ENCODE results near the gene MFAP4.

Gene MFAP4, protein sequence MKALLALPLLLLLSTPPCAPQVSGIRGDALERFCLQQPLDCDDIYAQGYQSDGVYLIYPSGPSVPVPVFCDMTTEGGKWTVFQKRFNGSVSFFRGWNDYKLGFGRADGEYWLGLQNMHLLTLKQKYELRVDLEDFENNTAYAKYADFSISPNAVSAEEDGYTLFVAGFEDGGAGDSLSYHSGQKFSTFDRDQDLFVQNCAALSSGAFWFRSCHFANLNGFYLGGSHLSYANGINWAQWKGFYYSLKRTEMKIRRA

DNA sequence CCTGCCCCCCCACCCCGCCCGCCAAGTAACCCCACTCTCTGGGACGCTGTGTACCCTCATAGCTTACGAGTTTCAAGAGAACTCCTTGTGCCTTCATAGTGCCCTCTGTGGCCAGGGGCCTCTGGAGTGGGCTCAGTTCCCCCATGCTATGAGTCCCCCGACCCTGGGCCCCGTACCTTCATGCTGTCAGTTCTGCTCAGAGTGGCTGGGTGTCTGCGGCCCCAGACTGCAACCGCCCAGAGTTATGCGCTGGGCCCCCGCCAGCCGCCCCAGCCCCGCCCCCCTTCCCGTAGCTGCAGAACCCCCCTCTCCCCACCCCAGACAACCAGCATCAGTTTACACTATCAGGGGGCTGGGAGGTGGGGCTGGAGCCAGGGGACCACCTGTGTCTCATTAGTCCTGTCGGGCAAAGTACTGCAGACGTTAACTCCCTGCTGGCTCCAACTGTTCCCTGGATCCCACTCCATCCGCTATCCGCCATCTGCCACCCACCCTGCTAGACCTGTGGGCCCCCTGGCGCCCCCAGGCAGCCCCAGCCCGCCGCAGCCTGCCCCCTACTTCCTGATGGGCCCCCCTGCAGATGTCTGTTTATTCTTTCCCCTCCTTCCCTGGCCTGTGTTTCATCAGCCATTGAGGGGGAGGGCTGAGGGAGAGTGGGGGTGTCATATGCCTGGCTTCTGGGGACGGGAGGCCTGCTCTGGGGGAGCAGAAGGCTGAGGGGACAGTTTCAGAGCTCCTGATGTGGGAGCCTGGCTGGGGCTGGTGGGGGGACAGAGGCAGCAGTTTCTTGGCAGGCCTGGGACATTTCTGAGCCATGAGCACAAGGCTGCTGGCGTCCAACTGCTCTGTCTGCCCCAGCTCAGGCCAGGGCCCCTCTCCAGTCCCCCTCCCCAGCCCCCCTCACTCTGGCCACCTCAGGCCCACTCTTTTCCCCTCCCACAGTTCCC is at the start of gene MFAP4:
MFAP4 (minus strand) TSS at position 217 of the 947 bp plus-strand sequence; CDS start at position 182, 35 bp downstream.
- DNase-seq (ENCODE audit: low read depth): peak; percentile 83
- in situ Hi-C loops (cut with HindIII; ENCODE audit: low sequenced_read_pairs): no loop called here
- TF ChIP-seq, protein P1, sequence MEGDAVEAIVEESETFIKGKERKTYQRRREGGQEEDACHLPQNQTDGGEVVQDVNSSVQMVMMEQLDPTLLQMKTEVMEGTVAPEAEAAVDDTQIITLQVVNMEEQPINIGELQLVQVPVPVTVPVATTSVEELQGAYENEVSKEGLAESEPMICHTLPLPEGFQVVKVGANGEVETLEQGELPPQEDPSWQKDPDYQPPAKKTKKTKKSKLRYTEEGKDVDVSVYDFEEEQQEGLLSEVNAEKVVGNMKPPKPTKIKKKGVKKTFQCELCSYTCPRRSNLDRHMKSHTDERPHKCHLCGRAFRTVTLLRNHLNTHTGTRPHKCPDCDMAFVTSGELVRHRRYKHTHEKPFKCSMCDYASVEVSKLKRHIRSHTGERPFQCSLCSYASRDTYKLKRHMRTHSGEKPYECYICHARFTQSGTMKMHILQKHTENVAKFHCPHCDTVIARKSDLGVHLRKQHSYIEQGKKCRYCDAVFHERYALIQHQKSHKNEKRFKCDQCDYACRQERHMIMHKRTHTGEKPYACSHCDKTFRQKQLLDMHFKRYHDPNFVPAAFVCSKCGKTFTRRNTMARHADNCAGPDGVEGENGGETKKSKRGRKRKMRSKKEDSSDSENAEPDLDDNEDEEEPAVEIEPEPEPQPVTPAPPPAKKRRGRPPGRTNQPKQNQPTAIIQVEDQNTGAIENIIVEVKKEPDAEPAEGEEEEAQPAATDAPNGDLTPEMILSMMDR (IDR thresholded peaks at IDR 0.05; ENCODE audit: low read depth, low read length, missing control alignments): no peak
- H3K4me3 ChIP-seq (ENCODE audit: low read depth, low read length): peak within 1 kb of the TSS; percentile 51

DNA sequence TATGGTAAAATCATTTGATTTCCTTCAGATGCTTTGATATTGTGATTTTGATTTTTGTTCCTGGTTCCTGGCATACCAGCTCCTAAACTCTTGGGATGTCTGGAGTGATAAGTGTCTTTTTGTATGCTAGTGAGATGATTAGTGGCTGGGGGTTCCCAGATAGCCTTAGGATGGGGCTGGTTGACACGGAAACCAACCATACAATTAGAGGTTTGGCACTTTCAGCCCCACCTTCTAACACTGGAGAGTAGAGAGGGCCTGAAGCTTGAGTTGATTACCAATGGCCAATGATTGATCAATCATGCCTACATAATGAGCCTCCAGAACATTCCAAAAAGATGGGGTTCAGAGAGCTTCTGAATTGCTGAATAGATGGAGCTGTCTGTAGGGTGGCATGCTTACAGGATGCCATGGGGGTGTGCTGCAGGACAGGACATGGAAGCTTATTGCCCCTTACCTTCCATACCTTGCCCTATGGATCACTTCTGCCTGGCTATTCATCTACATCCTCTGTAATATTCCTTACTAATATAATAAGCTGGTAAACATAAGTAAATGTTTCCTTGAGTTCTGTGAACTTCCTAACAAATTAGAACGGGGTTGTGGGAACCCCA is 46.8 kb upstream of the MFAP4 start:
- no peak for DNase-seq (ENCODE audit: low read depth)
- H3K4me3 ChIP-seq (ENCODE audit: low read depth, low read length): no peak overlapping the region
- in situ Hi-C loops (cut with HindIII; ENCODE audit: low sequenced_read_pairs): loop anchor here (5.0 kb wide), 1 partner anchor 72 kb away; the partner anchor contains the start of gene B9D1
- TF ChIP-seq, protein P1 (IDR thresholded peaks at IDR 0.05; ENCODE audit: low read depth, low read length, missing control alignments): no peak

DNA sequence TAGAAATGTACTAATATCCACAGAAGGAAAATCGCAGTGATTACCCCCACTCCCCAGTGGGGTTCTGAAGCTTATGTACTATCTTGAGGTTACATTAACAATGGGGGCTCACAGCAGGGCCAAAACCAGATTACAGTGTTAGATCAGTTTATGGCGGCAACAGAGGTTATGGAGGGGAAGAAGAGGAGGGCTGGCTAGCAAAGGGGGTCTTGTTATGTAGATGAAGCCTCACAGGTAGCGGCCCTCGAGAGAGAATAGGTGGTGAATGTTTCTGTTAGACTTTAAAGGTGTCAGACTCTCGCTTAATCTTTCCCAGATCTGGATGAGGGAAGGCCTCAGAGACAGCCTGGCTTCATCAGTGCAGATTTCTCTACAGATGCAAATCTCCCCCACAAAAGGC is 46.3 kb upstream of the MFAP4 start:
- in situ Hi-C loops (cut with HindIII; ENCODE audit: low sequenced_read_pairs): loop anchor here (5.0 kb wide), 1 partner anchor 71 kb away; the partner anchor contains the start of gene B9D1
- no peak for DNase-seq (ENCODE audit: low read depth)
- no peak overlapping the region for H3K4me3 ChIP-seq (ENCODE audit: low read depth, low read length)
- TF ChIP-seq, protein P1 (IDR thresholded peaks at IDR 0.05; ENCODE audit: low read depth, low read length, missing control alignments): no peak

DNA sequence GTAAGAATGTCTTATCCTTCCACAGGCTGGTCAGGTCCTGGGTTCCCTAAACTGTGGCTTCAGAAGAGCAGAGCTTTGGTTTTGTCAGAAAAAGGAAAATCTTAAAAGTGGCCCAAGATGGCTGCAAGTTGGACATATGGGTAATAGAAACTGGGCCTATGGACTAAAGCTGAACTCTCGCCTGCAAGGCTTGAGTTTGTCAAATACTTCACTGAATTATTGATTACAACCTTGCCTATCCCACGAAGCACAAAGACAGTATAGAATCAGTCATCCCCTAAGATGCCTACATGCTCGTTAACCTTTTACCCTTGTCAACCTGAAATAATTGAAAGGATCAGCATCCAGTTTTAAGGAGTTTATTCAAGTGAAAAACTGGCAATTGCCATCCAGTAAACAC is 44.7 kb upstream of the MFAP4 start:
- no peak for DNase-seq (ENCODE audit: low read depth)
- in situ Hi-C loops (cut with HindIII; ENCODE audit: low sequenced_read_pairs): loop anchor here (5.0 kb wide), 1 partner anchor 69 kb away; the partner anchor contains the start of gene B9D1
- no peak overlapping the region for H3K4me3 ChIP-seq (ENCODE audit: low read depth, low read length)
- TF ChIP-seq, protein P1 (IDR thresholded peaks at IDR 0.05; ENCODE audit: low read depth, low read length, missing control alignments): no peak

DNA sequence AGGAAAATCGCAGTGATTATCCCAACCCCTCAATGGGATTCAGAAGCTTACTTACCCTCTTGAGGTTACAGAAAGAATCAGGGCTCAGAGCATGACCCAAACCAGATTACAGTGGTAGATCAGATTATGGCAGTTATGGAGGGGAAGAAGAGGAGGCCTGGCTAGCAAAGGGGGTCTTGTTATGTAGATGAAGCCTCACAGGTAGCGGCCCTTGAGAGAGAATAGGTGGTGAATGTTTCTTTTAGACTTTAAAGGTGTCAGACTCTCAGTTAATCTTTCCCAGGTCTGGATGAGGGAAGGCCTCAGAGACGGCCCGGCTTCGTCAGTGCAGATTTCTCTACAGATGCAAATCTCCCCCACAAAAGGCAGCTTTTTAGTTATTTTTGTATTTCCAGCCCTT is 39.6 kb upstream of the MFAP4 start:
- DNase-seq (ENCODE audit: low read depth): no peak
- no peak overlapping the region for H3K4me3 ChIP-seq (ENCODE audit: low read depth, low read length)
- TF ChIP-seq, protein P1 (IDR thresholded peaks at IDR 0.05; ENCODE audit: low read depth, low read length, missing control alignments): no peak
- in situ Hi-C loops (cut with HindIII; ENCODE audit: low sequenced_read_pairs): no loop called here

Data from astrocyte of the cerebellum (primary cell).